ENCODE data around the gene SLC24A5. TPM values are rescaled to one million over a fixed set of nuclear protein-coding genes. Genes with fewer than 3 reads are reported as not detected.
A peak's percentile ranks its signal among the peaks of the same experiment; 100 is the strongest.

Gene SLC24A5
- total and polyA plus RNA-seq, 7 experiments from 2014 or later: not detected

DNA sequence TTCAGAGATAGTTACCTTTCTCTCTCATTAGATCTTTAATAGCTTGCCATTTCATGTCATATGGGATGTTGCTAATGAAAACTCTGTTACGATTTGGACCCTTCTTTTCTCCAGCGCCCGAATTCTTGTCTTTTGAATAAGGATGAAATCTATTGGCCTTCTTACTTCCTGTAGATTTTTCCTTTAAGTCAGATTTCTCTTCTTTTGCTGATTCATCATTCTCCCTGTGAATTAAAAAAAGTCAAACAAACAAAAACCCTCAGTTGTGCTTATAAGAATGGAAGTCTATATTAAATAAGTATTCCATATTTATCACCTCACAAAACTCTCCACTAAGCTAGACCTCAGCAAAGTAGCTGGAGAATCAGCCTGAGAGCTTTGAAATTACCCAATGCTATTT lies 47.8 kb downstream of the SLC24A5 start:
- no peaks in the 10 kb centered on the region for H3K4me1 ChIP-seq (ENCODE audit: control insufficient read depth in 2 of 2, insufficient read depth in 2 of 2, low read length in 2 of 2)
- no peaks in the 10 kb centered on the region for H3K27me3 ChIP-seq (ENCODE audit: control insufficient read depth in 2 of 2, insufficient read depth in 2 of 2, low read length in 2 of 2)
- Mint-ChIP-seq H3K27me3 (no peaks in the 10 kb centered on the region), H3K36me3 (peaks cover 0 to 19% (median 17%) of the 10 kb centered on the region in 5 donors), H3K4me1 (peaks cover 0 to 6% (median 0%) of the 10 kb centered on the region in 7 donors), H3K4me3 (no peak overlapping the region), H3K9me3 (peaks cover 0 to 14% (median 3%) of the 10 kb centered on the region in 11 donors), H3K27ac (no peak overlapping the region)
- CTCF ChIA-PET: no interaction called here
- DNase-seq: no peak
- intact Hi-C loops (cut with micrococcal nuclease): no loop called here
- ATAC-seq: no peak
- H3K27ac ChIP-seq (ENCODE audit: low read depth, low read length): no peak overlapping the region
- POLR2A ChIA-PET: no interaction called here
- no peak overlapping the region for H3K4me3 ChIP-seq (ENCODE audit: low read length)
- no peaks in the 10 kb centered on the region for H3K9me3 ChIP-seq (ENCODE audit: control insufficient read depth in 2 of 3, low read length in 3 of 3)
- no peaks in the 10 kb centered on the region for H3K36me3 ChIP-seq (ENCODE audit: control insufficient read depth in 2 of 3, insufficient read depth in 3 of 3, low read length in 3 of 3)

GRCh38 chr15:48170981-48171380 lies 50.2 kb downstream of the SLC24A5 start:
- peaks cover 0 to 21% (median 4%) of the 10 kb centered on the region in 11 donors for H3K9me3 Mint-ChIP-seq

GRCh38 chr15:48175126-48175525 lies 54.3 kb downstream of the SLC24A5 start:
- peaks cover 8 to 35% (median 16%) of the 10 kb centered on the region in 7 donors for H3K4me1 Mint-ChIP-seq
- no peak overlapping the region for H3K27ac ChIP-seq (ENCODE audit: low read depth, low read length)
- H3K36me3 Mint-ChIP-seq: peaks cover 0 to 18% (median 8%) of the 10 kb centered on the region in 5 donors
- peak overlapping the region in 1 of 10 donors; percentile 21 for H3K4me3 Mint-ChIP-seq
- ATAC-seq (no peak), DNase-seq (no peak)
- peaks cover 8 to 28% (median 10%) of the 10 kb centered on the region in 5 donors for H3K27me3 Mint-ChIP-seq
- CTCF ChIA-PET: interaction anchor here (1.1 kb wide), 1 partner anchor 109 kb away, joined by 3 read pairs; no protein-coding TSS in a partner anchor
- H3K4me1 ChIP-seq (ENCODE audit: control insufficient read depth in 2 of 2, insufficient read depth in 2 of 2, low read length in 2 of 2): no peaks in the 10 kb centered on the region
- H3K27me3 ChIP-seq (ENCODE audit: control insufficient read depth in 2 of 2, insufficient read depth in 2 of 2, low read length in 2 of 2): no peaks in the 10 kb centered on the region
- no peaks in the 10 kb centered on the region for H3K9me3 ChIP-seq (ENCODE audit: control insufficient read depth in 2 of 3, low read length in 3 of 3)
- H3K27ac Mint-ChIP-seq: no peak overlapping the region
- POLR2A ChIA-PET: no interaction called here
- peaks cover 0 to 21% (median 4%) of the 10 kb centered on the region in 11 donors for H3K9me3 Mint-ChIP-seq
- intact Hi-C loops (cut with micrococcal nuclease): loop anchor here in 1 of 2 donors (5.0 kb wide), 2 partner anchors 157 to 1447 kb away; partner anchors contain the start of genes DTWD1, DUT and FAM227B
- no peaks in the 10 kb centered on the region for H3K36me3 ChIP-seq (ENCODE audit: control insufficient read depth in 2 of 3, insufficient read depth in 3 of 3, low read length in 3 of 3)
- no peak overlapping the region for H3K4me3 ChIP-seq (ENCODE audit: low read length)

More at GRCh38 chr15:48170981-48171380, 50.2 kb downstream of the SLC24A5 start:
- CTCF ChIA-PET: no interaction called here
- H3K4me3 Mint-ChIP-seq: no peak overlapping the region
- POLR2A ChIA-PET: no interaction called here
- Histone ChIP-seq H3K4me1 (ENCODE audit: control insufficient read depth in 2 of 2, insufficient read depth in 2 of 2, low read length in 2 of 2) (no peaks in the 10 kb centered on the region), H3K36me3 (ENCODE audit: control insufficient read depth in 2 of 3, insufficient read depth in 3 of 3, low read length in 3 of 3) (no peaks in the 10 kb centered on the region), H3K9me3 (ENCODE audit: control insufficient read depth in 2 of 3, low read length in 3 of 3) (no peaks in the 10 kb centered on the region), H3K27ac (ENCODE audit: low read depth, low read length) (no peak overlapping the region), H3K4me3 (ENCODE audit: low read length) (no peak overlapping the region), H3K27me3 (ENCODE audit: control insufficient read depth in 2 of 2, insufficient read depth in 2 of 2, low read length in 2 of 2) (no peaks in the 10 kb centered on the region)
- H3K27ac Mint-ChIP-seq: no peak overlapping the region
- H3K27me3 Mint-ChIP-seq: peaks cover 0 to 4% (median 0%) of the 10 kb centered on the region in 5 donors
- DNase-seq (no peak), ATAC-seq (no peak)
- peaks cover 0 to 20% (median 0%) of the 10 kb centered on the region in 7 donors for H3K4me1 Mint-ChIP-seq
- intact Hi-C loops (cut with micrococcal nuclease): loop anchor here in 1 of 2 donors (5.0 kb wide), 1 partner anchor 161 kb away; the partner anchor contains the start of gene DUT
- peaks cover 0 to 25% (median 16%) of the 10 kb centered on the region in 5 donors for H3K36me3 Mint-ChIP-seq

DNA sequence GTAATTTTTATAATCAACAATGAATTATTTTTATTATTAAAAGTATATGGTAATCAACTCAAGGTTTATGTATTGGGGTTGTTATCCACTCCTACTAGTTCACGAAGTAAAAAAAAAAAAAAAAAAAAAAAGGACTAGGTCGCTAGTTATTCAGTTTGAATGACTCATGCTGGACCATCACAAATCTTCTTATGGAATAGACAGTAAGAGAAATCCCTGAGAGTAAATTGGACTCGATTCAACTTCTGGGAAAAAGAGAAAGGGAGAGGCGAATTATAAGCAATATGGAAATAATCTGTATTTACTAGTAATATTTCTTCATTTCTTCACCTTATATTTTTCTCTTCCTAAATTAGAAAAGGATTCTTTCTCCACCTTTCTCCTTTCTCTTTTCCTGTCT lies 55.3 kb downstream of the SLC24A5 start:
- Mint-ChIP-seq H3K27me3 (peaks cover 8 to 28% (median 11%) of the 10 kb centered on the region in 5 donors), H3K4me1 (peaks cover 8 to 35% (median 16%) of the 10 kb centered on the region in 7 donors), H3K4me3 (peak overlapping the region in 1 of 10 donors; percentile 90), H3K9me3 (peaks cover 0 to 21% (median 4%) of the 10 kb centered on the region in 11 donors), H3K36me3 (peaks cover 0 to 18% (median 8%) of the 10 kb centered on the region in 5 donors), H3K27ac (no peak overlapping the region)
- no peaks in the 10 kb centered on the region for H3K9me3 ChIP-seq (ENCODE audit: control insufficient read depth in 2 of 3, low read length in 3 of 3)
- intact Hi-C loops (cut with micrococcal nuclease): loop anchor here in 1 of 2 donors (5.0 kb wide), 2 partner anchors 156 to 1446 kb away; partner anchors contain the start of genes DTWD1, DUT and FAM227B
- ChIA-PET POLR2A (no interaction called here), CTCF (no interaction called here)
- no peaks in the 10 kb centered on the region for H3K36me3 ChIP-seq (ENCODE audit: control insufficient read depth in 2 of 3, insufficient read depth in 3 of 3, low read length in 3 of 3)
- ATAC-seq (no peak), DNase-seq (no peak)
- H3K4me1 ChIP-seq (ENCODE audit: control insufficient read depth in 2 of 2, insufficient read depth in 2 of 2, low read length in 2 of 2): no peaks in the 10 kb centered on the region
- H3K27me3 ChIP-seq (ENCODE audit: control insufficient read depth in 2 of 2, insufficient read depth in 2 of 2, low read length in 2 of 2): no peaks in the 10 kb centered on the region
- no peak overlapping the region for H3K27ac ChIP-seq (ENCODE audit: low read depth, low read length)
- H3K4me3 ChIP-seq (ENCODE audit: low read length): no peak overlapping the region

DNA sequence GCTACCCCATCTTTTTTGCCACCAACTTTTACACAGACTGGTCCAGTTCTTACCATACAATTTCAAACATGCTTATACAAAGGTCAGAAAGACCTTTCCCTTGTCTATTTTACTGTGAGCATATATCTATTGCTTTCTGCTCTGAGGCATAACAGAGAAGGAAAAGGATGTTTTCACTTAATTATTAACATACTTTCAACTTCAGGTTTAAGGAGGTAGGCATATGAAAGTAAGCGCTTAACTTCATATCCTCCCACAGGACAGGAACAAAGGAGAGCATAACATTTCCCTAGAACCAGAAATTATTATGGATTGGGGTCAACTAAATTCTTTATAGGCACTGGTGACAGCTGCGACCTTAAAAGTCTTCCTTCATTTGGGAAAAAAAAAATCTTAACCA lies 56.2 kb downstream of the SLC24A5 start:
- H3K9me3 ChIP-seq (ENCODE audit: control insufficient read depth in 2 of 3, low read length in 3 of 3): no peaks in the 10 kb centered on the region
- peak overlapping the region; percentile 68 for H3K4me3 ChIP-seq (ENCODE audit: low read length)
- H3K36me3 ChIP-seq (ENCODE audit: control insufficient read depth in 2 of 3, insufficient read depth in 3 of 3, low read length in 3 of 3): no peaks in the 10 kb centered on the region
- Mint-ChIP-seq H3K27me3 (peaks cover 11 to 28% (median 17%) of the 10 kb centered on the region in 5 donors), H3K4me1 (peaks cover 8 to 35% (median 16%) of the 10 kb centered on the region in 7 donors), H3K27ac (peak overlapping the region in 7 of 9 donors; percentile 63 to 96 (median 87)), H3K9me3 (peaks cover 0 to 17% (median 4%) of the 10 kb centered on the region in 11 donors), H3K4me3 (peak overlapping the region; percentile 89 to 96 (median 92)), H3K36me3 (peaks cover 0 to 16% (median 8%) of the 10 kb centered on the region in 5 donors)
- ATAC-seq: no peak
- POLR2A ChIA-PET: no interaction called here
- CTCF ChIA-PET: no interaction called here
- DNase-seq: no peak
- H3K27ac ChIP-seq (ENCODE audit: low read depth, low read length): no peak overlapping the region
- no peaks in the 10 kb centered on the region for H3K4me1 ChIP-seq (ENCODE audit: control insufficient read depth in 2 of 2, insufficient read depth in 2 of 2, low read length in 2 of 2)
- intact Hi-C loops (cut with micrococcal nuclease): loop anchor here in 1 of 2 donors (5.0 kb wide), 2 partner anchors 155 to 1445 kb away; partner anchors contain the start of genes DTWD1, DUT and FAM227B
- no peaks in the 10 kb centered on the region for H3K27me3 ChIP-seq (ENCODE audit: control insufficient read depth in 2 of 2, insufficient read depth in 2 of 2, low read length in 2 of 2)

GRCh38 chr15:48177383-48177765 lies 56.6 kb downstream of the SLC24A5 start:
- POLR2A ChIA-PET: no interaction called here
- H3K9me3 ChIP-seq (ENCODE audit: control insufficient read depth in 2 of 3, low read length in 3 of 3): no peaks in the 10 kb centered on the region
- peak overlapping the region; percentile 89 to 96 (median 92) for H3K4me3 Mint-ChIP-seq
- H3K36me3 Mint-ChIP-seq: peaks cover 0 to 15% (median 8%) of the 10 kb centered on the region in 5 donors
- ATAC-seq: peak; percentile 66
- peaks cover 15 to 28% (median 21%) of the 10 kb centered on the region in 5 donors for H3K27me3 Mint-ChIP-seq
- CTCF ChIA-PET: no interaction called here
- intact Hi-C loops (cut with micrococcal nuclease): loop anchor here in 1 of 2 donors (5.0 kb wide), 2 partner anchors 155 to 1445 kb away; partner anchors contain the start of genes DTWD1, DUT and FAM227B
- no peaks in the 10 kb centered on the region for H3K27me3 ChIP-seq (ENCODE audit: control insufficient read depth in 2 of 2, insufficient read depth in 2 of 2, low read length in 2 of 2)
- peak overlapping the region; percentile 65 for H3K27ac ChIP-seq (ENCODE audit: low read depth, low read length)
- peaks cover 8 to 35% (median 16%) of the 10 kb centered on the region in 7 donors for H3K4me1 Mint-ChIP-seq
- H3K9me3 Mint-ChIP-seq: peaks cover 0 to 14% (median 4%) of the 10 kb centered on the region in 11 donors
- H3K4me3 ChIP-seq (ENCODE audit: low read length): peak overlapping the region; percentile 68
- H3K4me1 ChIP-seq (ENCODE audit: control insufficient read depth in 2 of 2, insufficient read depth in 2 of 2, low read length in 2 of 2): no peaks in the 10 kb centered on the region
- peak overlapping the region; percentile 63 to 96 (median 87) for H3K27ac Mint-ChIP-seq
- no peaks in the 10 kb centered on the region for H3K36me3 ChIP-seq (ENCODE audit: control insufficient read depth in 2 of 3, insufficient read depth in 3 of 3, low read length in 3 of 3)
- DNase-seq: peak in 6 of 9 donors; percentile 2 to 41 (median 18)

Data from naive thymus-derived CD4-positive, alpha-beta T cell (primary cell).